ENCODE data around the gene AFAP1L1.

AFAP1L1 gene

DNA sequence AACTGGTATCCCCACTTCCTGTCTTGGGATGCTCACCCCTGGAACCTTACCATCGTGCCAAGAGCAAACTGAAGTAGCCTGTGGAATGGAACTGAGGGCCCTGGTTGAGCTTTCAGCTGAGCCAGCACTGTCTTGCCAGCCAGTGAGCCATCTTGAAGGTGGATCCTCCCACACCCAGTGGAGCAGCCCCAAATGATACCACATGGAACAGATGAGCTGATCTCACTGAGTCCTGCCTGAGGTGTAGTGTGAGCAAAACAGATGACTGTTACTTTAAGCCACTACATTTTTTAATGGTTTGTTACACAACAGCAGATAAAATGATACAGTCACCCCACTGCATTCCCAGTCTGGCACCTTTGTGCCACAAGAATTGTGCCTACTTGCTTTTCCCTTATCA is 84.0 kb downstream of the AFAP1L1 start:
- TF ChIP-seq, protein P1, sequence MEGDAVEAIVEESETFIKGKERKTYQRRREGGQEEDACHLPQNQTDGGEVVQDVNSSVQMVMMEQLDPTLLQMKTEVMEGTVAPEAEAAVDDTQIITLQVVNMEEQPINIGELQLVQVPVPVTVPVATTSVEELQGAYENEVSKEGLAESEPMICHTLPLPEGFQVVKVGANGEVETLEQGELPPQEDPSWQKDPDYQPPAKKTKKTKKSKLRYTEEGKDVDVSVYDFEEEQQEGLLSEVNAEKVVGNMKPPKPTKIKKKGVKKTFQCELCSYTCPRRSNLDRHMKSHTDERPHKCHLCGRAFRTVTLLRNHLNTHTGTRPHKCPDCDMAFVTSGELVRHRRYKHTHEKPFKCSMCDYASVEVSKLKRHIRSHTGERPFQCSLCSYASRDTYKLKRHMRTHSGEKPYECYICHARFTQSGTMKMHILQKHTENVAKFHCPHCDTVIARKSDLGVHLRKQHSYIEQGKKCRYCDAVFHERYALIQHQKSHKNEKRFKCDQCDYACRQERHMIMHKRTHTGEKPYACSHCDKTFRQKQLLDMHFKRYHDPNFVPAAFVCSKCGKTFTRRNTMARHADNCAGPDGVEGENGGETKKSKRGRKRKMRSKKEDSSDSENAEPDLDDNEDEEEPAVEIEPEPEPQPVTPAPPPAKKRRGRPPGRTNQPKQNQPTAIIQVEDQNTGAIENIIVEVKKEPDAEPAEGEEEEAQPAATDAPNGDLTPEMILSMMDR (IDR thresholded peaks at IDR 0.05), result no peak
- no peak for DNase-seq (ENCODE audit: low spot score)
- Histone ChIP-seq H3K27ac (no peak overlapping the region), H3K4me3 (no peak overlapping the region)

DNA sequence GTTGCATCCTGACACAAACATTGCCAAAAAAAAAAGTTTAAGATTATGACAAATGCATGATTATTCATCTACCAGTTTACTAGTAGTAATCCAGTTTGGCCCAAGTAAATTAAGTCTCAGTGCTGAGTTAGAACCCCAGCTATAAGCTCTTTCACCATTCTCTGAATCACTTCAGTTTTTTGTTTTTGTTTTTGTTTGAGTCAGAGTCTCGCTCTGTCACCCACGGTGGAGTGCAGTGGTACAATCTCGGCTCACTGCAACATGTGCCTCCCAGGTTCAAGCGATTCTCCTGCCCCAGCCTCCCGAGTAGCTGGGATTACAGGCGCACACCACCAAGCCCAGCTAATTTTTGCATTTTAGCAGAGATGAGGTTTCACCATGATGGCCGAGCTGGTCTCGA is 84.7 kb downstream of the AFAP1L1 start:
- Histone ChIP-seq H3K27ac (no peak overlapping the region), H3K4me3 (no peak overlapping the region)
- TF ChIP-seq, protein P1 (IDR thresholded peaks at IDR 0.05), result no peak
- DNase-seq (ENCODE audit: low spot score), result no peak

DNA sequence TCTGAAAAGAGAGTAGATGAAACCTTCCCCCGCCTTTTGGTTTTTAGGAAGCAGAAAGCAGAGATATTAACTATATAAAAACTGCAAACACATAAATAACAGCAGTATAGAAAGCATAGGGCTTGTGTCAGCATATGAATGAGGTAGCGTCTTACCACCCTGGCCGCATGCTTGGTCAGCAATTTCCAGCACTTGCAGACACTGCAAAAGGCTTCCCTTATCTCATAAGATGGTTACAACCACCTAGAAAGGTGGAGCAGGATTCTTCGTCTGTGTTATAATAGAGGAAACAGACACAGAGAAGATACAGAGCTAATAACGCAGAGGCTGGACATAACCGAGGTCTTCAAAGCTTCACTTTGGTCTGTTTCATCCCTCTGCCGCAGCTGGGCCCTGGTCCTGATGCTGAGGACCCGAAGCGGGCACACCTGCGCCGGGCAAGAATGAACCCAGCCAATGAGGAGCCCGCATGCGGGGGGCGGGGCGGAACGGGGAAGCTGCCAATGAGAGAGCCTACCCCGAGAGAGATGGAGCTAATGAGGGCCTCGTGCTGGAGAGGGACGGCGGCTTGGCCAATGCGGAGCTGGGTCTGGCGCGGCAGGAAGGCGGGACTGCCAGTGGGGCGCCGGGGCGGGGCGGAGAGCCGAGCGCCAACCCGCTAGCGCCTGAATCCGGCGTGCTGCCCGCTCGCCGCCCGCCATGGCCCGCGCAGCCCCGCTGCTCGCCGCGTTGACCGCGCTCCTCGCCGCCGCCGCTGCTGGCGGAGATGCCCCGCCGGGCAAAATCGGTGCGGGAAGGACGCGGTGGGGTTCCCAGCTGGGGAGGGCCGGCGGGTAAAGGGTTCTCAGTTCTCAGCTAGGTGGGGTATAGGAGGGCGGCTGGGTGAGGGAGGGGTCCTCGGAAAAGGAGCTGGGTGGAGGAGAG is 86.0 kb downstream of the AFAP1L1 start, which contains the start of gene PCYOX1L:
TSS of gene PCYOX1L (plus strand) at position 677 of the 924 bp plus-strand sequence. CDS start at position 700, 23 bp downstream.
- TF ChIP-seq, protein P1 (IDR thresholded peaks at IDR 0.05), result no peak
- Histone ChIP-seq H3K27ac (peak within 1 kb of the TSS in 1 of 2 donors; percentile 82), H3K4me3 (peak within 1 kb of the TSS; percentile 85)
- DNase-seq (ENCODE audit: low spot score), result peak; percentile 95

DNA sequence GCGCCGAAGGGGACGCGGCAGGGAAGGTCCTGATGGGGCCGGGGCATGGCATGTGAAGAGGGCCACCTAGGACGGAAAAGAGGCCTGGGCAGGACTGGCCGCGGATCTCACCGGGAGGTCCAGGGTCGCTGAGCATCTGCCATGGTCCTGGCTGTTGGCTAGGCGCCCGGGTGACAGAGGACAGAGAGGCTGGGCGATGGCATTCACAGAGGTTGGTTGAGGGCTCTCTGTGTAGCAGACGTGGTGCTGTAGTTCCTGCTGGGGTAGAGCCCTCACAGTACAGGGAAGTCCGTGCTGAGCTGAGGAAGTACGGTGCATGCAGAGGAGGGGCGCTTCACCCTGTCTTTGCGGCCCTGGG is 86.6 kb downstream of the AFAP1L1 start:
- Histone ChIP-seq H3K27ac (peak overlapping the region in 1 of 2 donors; percentile 82), H3K4me3 (peak overlapping the region; percentile 85)
- no peak for DNase-seq (ENCODE audit: low spot score)
- TF ChIP-seq, protein P1 (IDR thresholded peaks at IDR 0.05), result no peak

DNA sequence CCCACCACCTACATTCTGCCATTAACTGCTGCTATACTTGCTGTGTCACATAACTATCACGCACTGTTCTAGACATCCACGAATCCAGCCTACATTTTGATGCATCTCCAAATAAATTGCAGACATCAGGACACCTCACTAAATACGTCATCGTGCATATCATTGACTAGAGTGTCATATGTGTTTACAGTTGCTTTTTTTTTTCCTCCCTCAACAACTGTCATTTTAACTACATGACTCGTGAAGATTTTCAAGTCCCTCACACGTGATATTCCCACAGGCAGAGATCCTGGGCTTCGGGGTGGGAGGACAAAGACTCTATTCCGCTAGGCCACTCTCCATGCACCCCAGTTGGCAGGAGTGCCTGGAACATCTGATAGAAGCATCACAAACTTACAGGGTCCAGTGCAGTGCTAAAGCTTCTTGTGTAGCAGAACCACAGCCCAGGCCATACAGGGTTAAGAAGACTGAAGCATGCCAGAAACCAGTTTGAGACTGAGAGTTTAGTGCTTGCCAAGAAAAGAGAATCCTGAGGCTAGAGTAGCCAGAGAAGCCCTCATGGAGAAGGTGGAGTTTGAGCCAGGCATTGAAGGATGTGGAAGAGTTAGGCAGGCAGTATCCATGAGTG is 87.3 kb downstream of the AFAP1L1 start:
- Histone ChIP-seq H3K4me3 (no peak overlapping the region), H3K27ac (no peak overlapping the region)
- DNase-seq (ENCODE audit: low spot score), result no peak
- TF ChIP-seq, protein P1 (IDR thresholded peaks at IDR 0.05), result no peak

DNA sequence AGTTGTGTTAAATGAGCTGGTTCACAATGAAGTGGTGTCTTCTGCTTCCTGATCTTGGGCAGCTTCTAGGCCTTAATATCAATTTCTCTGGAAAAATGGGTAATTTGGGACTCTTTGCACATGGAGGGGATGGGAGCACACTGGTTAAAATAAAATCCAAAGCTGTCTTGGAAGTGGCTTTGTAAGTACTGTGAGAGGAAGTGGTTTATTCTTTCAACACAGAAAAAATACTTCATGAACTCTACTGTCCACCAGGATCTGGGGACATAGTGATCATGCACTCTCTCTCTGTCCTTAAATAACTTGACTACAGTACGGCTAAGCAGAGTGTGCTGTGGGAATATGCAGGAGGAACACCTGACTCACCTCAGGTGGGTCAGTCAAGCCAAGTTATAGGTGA is 88.6 kb downstream of the AFAP1L1 start:
- H3K4me3 ChIP-seq, result no peak overlapping the region
- no peak for DNase-seq (ENCODE audit: low spot score)
- TF ChIP-seq, protein P1 (IDR thresholded peaks at IDR 0.05), result no peak
- H3K27ac ChIP-seq, result no peak overlapping the region
